SKM-1 treated with dmso at 0.1 percent for 144 hours (cell line): ENCODE results near the gene PTPN4.

Experiments
- DNase-seq: peaks from one replicate; lab custom pipeline; 2025; ENCODE audit not compliant: unreplicated experiment; lab: John Stamatoyannopoulos, UW

The PTPN4 gene

GRCh38 chr2:119731983-119732382 is 27.7 kb upstream of the PTPN4 start:
- DNase-seq: no peak

GRCh38 chr2:119732601-119733164 is 27.0 kb upstream of the PTPN4 start:
- no peak for DNase-seq

- no peak for DNase-seq
These were observed 25.7 kb upstream of the PTPN4 start for GRCh38 chr2:119734047-119734446.

GRCh38 chr2:119735565-119735964 is 24.2 kb upstream of the PTPN4 start:
- no peak for DNase-seq

GRCh38 chr2:119736021-119736420 is 23.7 kb upstream of the PTPN4 start:
- no peak for DNase-seq

- DNase-seq: no peak
These were observed 20.0 kb upstream of the PTPN4 start for GRCh38 chr2:119739580-119740255.

- DNase-seq: no peak
These were observed 18.7 kb upstream of the PTPN4 start for GRCh38 chr2:119741001-119741400.

GRCh38 chr2:119741868-119742267 is 17.9 kb upstream of the PTPN4 start:
- DNase-seq: no peak

GRCh38 chr2:119744335-119744939 is 15.3 kb upstream of the PTPN4 start:
- no peak for DNase-seq

- DNase-seq: no peak
These were observed 14.2 kb upstream of the PTPN4 start for GRCh38 chr2:119745566-119745965.

GRCh38 chr2:119746836-119747686 is 12.7 kb upstream of the PTPN4 start:
- DNase-seq: no peak

GRCh38 chr2:119748135-119748534 is 11.6 kb upstream of the PTPN4 start:
- DNase-seq: no peak

GRCh38 chr2:119749477-119750012 is 10.2 kb upstream of the PTPN4 start:
- no peak for DNase-seq

- no peak for DNase-seq
These were observed 8.0 kb upstream of the PTPN4 start for GRCh38 chr2:119751706-119752105.

- DNase-seq: peak; percentile 21
These were observed 6.4 kb upstream of the PTPN4 start for GRCh38 chr2:119753041-119753929.

- DNase-seq: no peak
These were observed 5.8 kb upstream of the PTPN4 start for GRCh38 chr2:119753930-119754321.

GRCh38 chr2:119755906-119756305 is 3.8 kb upstream of the PTPN4 start:
- no peak for DNase-seq

- DNase-seq: no peak
These were observed 2.9 kb upstream of the PTPN4 start for GRCh38 chr2:119756837-119757236.

- no peak for DNase-seq
These were observed 756 bp upstream of the PTPN4 start for GRCh38 chr2:119758881-119759450.
